ENCODE results near the gene CARD14. TPM values are rescaled to one million over a fixed set of nuclear protein-coding genes. Genes with fewer than 3 reads are reported as not detected.

The CARD14 gene
- total RNA-seq, 1 experiment from 2014 or later: 2.3 TPM

- Histone ChIP-seq H3K4me3 (ENCODE audit: low read length) (peak within 1 kb of the TSS; percentile 91), H3K79me2 (ENCODE audit: low read length) (peaks cover 69% of the 10 kb centered on the region), H3F3A (ENCODE audit: low read length, unreplicated experiment) (no peaks in the 10 kb centered on the region), H3K36me3 (ENCODE audit: low read depth, low read length) (peaks cover 20% of the 10 kb centered on the region), H3K9me3 (ENCODE audit: low read length) (no peaks in the 10 kb centered on the region), H3K4me2 (ENCODE audit: low read length) (peak within 1 kb of the TSS; percentile 97), H3K9ac (ENCODE audit: low read length) (peak within 1 kb of the TSS; percentile 98), H3K4me1 (ENCODE audit: insufficient read depth, low read length) (peaks cover 12% of the 10 kb centered on the region), H3K27ac (ENCODE audit: low read length) (peak within 1 kb of the TSS; percentile 62), H2AFZ (ENCODE audit: low read length) (peak within 1 kb of the TSS; percentile 96), H4K20me1 (ENCODE audit: low read length) (peaks cover 36% of the 10 kb centered on the region), H3K9me2 (replicated peaks; ENCODE audit: low read length) (no peaks in the 10 kb centered on the region), H3K27me3 (ENCODE audit: low read length) (no peaks in the 10 kb centered on the region)
- ChIA-PET CTCF (interaction anchor here (0.6 kb wide), 3 partner anchors 48 to 405 kb away, joined by 3 to 5 read pairs (median 4); no protein-coding TSS in a partner anchor), POLR2A (ENCODE audit: unreplicated experiment) (interaction anchor here (0.6 kb wide), 1 partner anchor 112 kb away, joined by 4 read pairs; no protein-coding TSS in a partner anchor)
- DNase-seq: peak; percentile 100
- TF ChIP-seq EZH2phosphoT487 (IDR thresholded peaks at IDR 0.05; ENCODE audit: borderline replicate concordance, low read length) (no peak), CTCF (conservative IDR thresholded peaks at IDR 0.05; ENCODE audit: low read depth, low read length) (no peak)
- BruUV-seq (replicated peaks): TSS peak; percentile 74
- intact Hi-C loops (cut with micrococcal nuclease): loop anchor here (1.0 to 2.0 kb wide), 3 partner anchors 46 to 106 kb away; partner anchors contain the start of genes GAA, SGSH and SLC26A11
- ATAC-seq: peak; percentile 91
Measured at GRCh38 chr17:80147035-80147822, 22.6 kb upstream of the CARD14 start, which contains the start of gene EIF4A3. EIF4A3 (minus strand) TSS chr17:80147128; CDS start chr17:80146961, 167 bp downstream.

GRCh38 chr17:80151333-80151732 is 18.5 kb upstream of the CARD14 start:
- peaks cover 7% of the 10 kb centered on the region for H3K9me3 ChIP-seq (ENCODE audit: low read length)
- no peak overlapping the region for H3K4me3 ChIP-seq (ENCODE audit: low read length)
- H3K27me3 ChIP-seq (ENCODE audit: low read length): no peaks in the 10 kb centered on the region
- H3K9ac ChIP-seq (ENCODE audit: low read length): no peak overlapping the region
- peaks cover 28% of the 10 kb centered on the region for H3K79me2 ChIP-seq (ENCODE audit: low read length)
- intact Hi-C loops (cut with micrococcal nuclease): no loop called here
- peaks cover 3% of the 10 kb centered on the region for H4K20me1 ChIP-seq (ENCODE audit: low read length)
- DNase-seq (no peak), ATAC-seq (no peak)
- no peaks in the 10 kb centered on the region for H3K9me2 ChIP-seq (replicated peaks; ENCODE audit: low read length)
- TF ChIP-seq EZH2 (IDR thresholded peaks at IDR 0.05; ENCODE audit: low read length, unreplicated experiment) (no peak), EZH2phosphoT487 (IDR thresholded peaks at IDR 0.05; ENCODE audit: borderline replicate concordance, low read length) (no peak), CTCF (conservative IDR thresholded peaks at IDR 0.05; ENCODE audit: low read depth, low read length) (no peak)
- H3K4me2 ChIP-seq (ENCODE audit: low read length): no peak overlapping the region
- H3K36me3 ChIP-seq (ENCODE audit: low read depth, low read length): no peaks in the 10 kb centered on the region
- CTCF ChIA-PET: no interaction called here
- POLR2A ChIA-PET (ENCODE audit: unreplicated experiment): no interaction called here
- H2AFZ ChIP-seq (ENCODE audit: low read length): no peak overlapping the region
- no peaks in the 10 kb centered on the region for H3F3A ChIP-seq (ENCODE audit: low read length, unreplicated experiment)
- H3K4me1 ChIP-seq (ENCODE audit: insufficient read depth, low read length): no peaks in the 10 kb centered on the region
- BruUV-seq (replicated peaks): no TSS peak
- no peak overlapping the region for H3K27ac ChIP-seq (ENCODE audit: low read length)

Data from PC-3 (cell line).